Uterus (tissue), 4 donors: ENCODE results near the gene PHOSPHO1. TPM values are rescaled to one million over a fixed set of nuclear protein-coding genes. Genes with fewer than 3 reads are reported as not detected.
"Not testable (repeated sequence)": the region's sequence is repeated elsewhere in the genome, so short reads cannot be mapped to it uniquely, and the experiment has no call there.

ENCODE experiments used
- DNase-seq, 2 donors: peaks; one replicate each; pipeline ENCODE4 v3.0.0-alpha.2; 2019 to 2020
- H3K27ac ChIP-seq, 2 donors: fragments of 200-600 bp; sonication (generic); 1 replicate in 1 of 2; 2 replicates in 1 of 2; pipeline ENCODE4 v1.5.1; 2016 to 2018
- H3K27me3 ChIP-seq, 2 donors: fragments of 200-600 bp; sonication (generic); one replicate each; pipeline ENCODE4 v1.5.1; 2018 to 2019; ENCODE audit warnings: control low read depth in 1 of 2
- H3K36me3 ChIP-seq, 2 donors: fragments of 200-600 bp; sonication (generic); one replicate each; pipeline ENCODE4 v1.5.1; 2019; ENCODE audit warnings: control low read depth in 1 of 2
- H3K4me1 ChIP-seq, 2 donors: fragments of 200-600 bp; sonication (generic); one replicate each; pipeline ENCODE4 v1.5.1; 2018 to 2019; ENCODE audit warnings: control low read depth in 1 of 2
- H3K4me3 ChIP-seq, 2 donors: fragments of 200-600 bp; sonication (generic); 1 replicate in 1 of 2; 2 replicates in 1 of 2; pipeline ENCODE4 v1.5.1; 2018 to 2019; ENCODE audit warnings: mild to moderate bottlenecking in 1 of 2
- H3K9me3 ChIP-seq, 2 donors: fragments of 200-600 bp; sonication (generic); one replicate each; pipeline ENCODE4 v1.5.1; 2019; ENCODE audit warnings: control low read depth in 1 of 2
- CTCF ChIP-seq, 4 experiments: fragments of 200-600 bp in 2 of 4; fragments of 450-650 bp in 2 of 4; sonication (generic) in 2 of 4; IDR thresholded peaks; one replicate each; pipeline ENCODE4 v1.5.1; 2016 to 2019; ENCODE audit warnings: antibody characterized with exemption in 4 of 4, mild to moderate bottlenecking in 2 of 4, moderate library complexity in 1 of 4
- POLR2A ChIP-seq, 2 donors: fragments of 450-650 bp; IDR thresholded peaks; one replicate each; pipeline ENCODE4 v1.6.1; 2016; ENCODE audit warnings: antibody characterized with exemption in 2 of 2, mild to moderate bottlenecking in 1 of 2, moderate library complexity in 1 of 2
- intact Hi-C: fragments of 100-400 bp; cut with DNase I; formaldehyde crosslinking; loops from one replicate; pipeline ENCODE4 v1.15.1; 2023; ENCODE audit warnings: low total_unique reads
- total RNA-seq, 4 donors: library from RNA; depleted of rRNA in 3 of 4; stranded (reverse); fragments of >200 nt in 3 of 4; gene quantifications; one replicate each; pipeline versions ENCODE4 v1.1.0 to v1.2.4, GENCODE V29; 2014 to 2023
- donor health status: DM: yes; HTN: yes; CAD: no.

The PHOSPHO1 gene
- total RNA-seq, 4 donors from 2014 or later: 0.40 to 2.4 TPM; not detected in 2

GRCh38 chr17:49180303-49180702 is 50.3 kb downstream of the PHOSPHO1 start:
- TF ChIP-seq CTCF (IDR thresholded peaks at IDR 0.05) (peak; percentile 60 to 77 (median 63)), POLR2A (IDR thresholded peaks at IDR 0.05) (no peak)
- Histone ChIP-seq H3K36me3 (no peaks in the 10 kb centered on the region), H3K4me3 (no peak overlapping the region), H3K4me1 (no peaks in the 10 kb centered on the region), H3K27ac (no peak overlapping the region), H3K27me3 (no peaks in the 10 kb centered on the region), H3K9me3 (peaks cover 0 to 12% of the 10 kb centered on the region in 2 donors)
- peak; percentile 26 to 50 for DNase-seq
- intact Hi-C loops: no loop called here

DNA sequence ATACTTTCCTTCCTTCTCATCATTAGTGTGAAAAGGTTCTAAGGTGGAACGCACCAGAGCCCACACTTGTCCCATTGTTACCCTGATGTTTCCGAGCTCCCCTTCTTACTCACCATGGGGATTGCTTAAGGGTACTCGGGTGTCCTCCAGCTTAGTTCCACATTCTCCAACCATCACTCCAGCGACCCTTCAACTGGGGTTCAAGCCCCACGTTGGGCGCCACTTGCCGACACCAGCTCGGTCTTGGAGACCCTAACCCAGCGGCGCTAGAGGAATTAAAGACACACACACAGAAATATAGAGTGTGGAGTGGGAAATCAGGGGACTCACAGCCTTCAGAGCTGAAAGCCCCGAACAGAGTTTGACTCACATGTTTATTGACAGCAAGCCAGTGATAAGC is 54.6 kb downstream of the PHOSPHO1 start:
- H3K4me3 ChIP-seq, H3K36me3 ChIP-seq, H3K27me3 ChIP-seq, H3K27ac ChIP-seq, DNase-seq, H3K4me1 ChIP-seq: not testable (repeated sequence)
- intact Hi-C loops: loop anchor here (10.0 kb wide), 1 partner anchor 49 kb away; no protein-coding TSS in a partner anchor
- peaks cover 0 to 13% of the 10 kb centered on the region in 2 donors for H3K9me3 ChIP-seq

Other genes starting within 250 kb of the PHOSPHO1 start
- 1 to 10 TPM in 1 of 4 donors, under 1 TPM in 1, not detected in 2; under 0.01 to 1.8 TPM for gene IGF2BP1, start 233.4 kb downstream of the PHOSPHO1 start, total RNA-seq
- under 1 TPM in 3 of 4 donors, not detected in 1; under 0.01 to 0.18 (median 0.07) TPM for gene B4GALNT2, start 98.0 kb downstream of the PHOSPHO1 start, total RNA-seq
- 1 to 10 TPM in 2 of 4 donors, not detected in 2; 5.5 to 6.7 TPM for gene GNGT2, start 20.2 kb downstream of the PHOSPHO1 start, total RNA-seq
- gene ABI3, start 20.1 kb downstream of the PHOSPHO1 start, total RNA-seq: 10 to 100 TPM in 2 of 4 donors, 1 to 10 TPM in 2; 5.9 to 32.9 (median 13.9) TPM
- gene ZNF652, start 131.5 kb upstream of the PHOSPHO1 start, total RNA-seq: 10 to 100 TPM; 17.6 to 65.3 (median 36.2) TPM
- 10 to 100 TPM; 63.5 to 98.4 (median 79.6) TPM for gene PHB1, start 184.1 kb upstream of the PHOSPHO1 start, total RNA-seq